ENCODE measurements around the gene LIX1L. TPM values are rescaled to one million over a fixed set of nuclear protein-coding genes. Genes with fewer than 3 reads are reported as not detected.

The LIX1L gene
- total and polyA plus RNA-seq, 2 of the 13 experiments (the other 11 are each of a cell fraction or from before 2014, with no cell fraction given): 8.1 to 24.9 TPM

- TF ChIP-seq TEAD2 (CRISPR knock-in tag; IDR thresholded peaks at IDR 0.05) (no peak), SCMH1 (CRISPR knock-in tag; IDR thresholded peaks at IDR 0.05; ENCODE audit: borderline replicate concordance) (no peak), ZFP36L1 (CRISPR knock-in tag; IDR thresholded peaks at IDR 0.05) (peak; percentile 67; the same call in 1 of the 2 replicates), KAT8 (CRISPR knock-in tag; IDR thresholded peaks at IDR 0.05) (peak; percentile 98), ZNF263 (CRISPR knock-in tag; IDR thresholded peaks at IDR 0.05) (no peak), ZNF549 (CRISPR knock-in tag; IDR thresholded peaks at IDR 0.05) (no peak), ZBTB4 (CRISPR knock-in tag; IDR thresholded peaks at IDR 0.05; ENCODE audit: borderline replicate concordance) (no peak), SRF (IDR thresholded peaks at IDR 0.05; ENCODE audit: low read depth, low read length) (0 out of 2 replicates have a peak, but pooled peaks have one; percentile 26), ZNF17 (CRISPR knock-in tag; IDR thresholded peaks at IDR 0.05) (no peak), ZNF354B (CRISPR knock-in tag; IDR thresholded peaks at IDR 0.05) (no peak), MTA1 (CRISPR knock-in tag; IDR thresholded peaks at IDR 0.05; ENCODE audit: borderline replicate concordance) (no peak), ZNF800 (CRISPR knock-in tag; IDR thresholded peaks at IDR 0.05) (no peak), ZNF644 (CRISPR knock-in tag; IDR thresholded peaks at IDR 0.05; ENCODE audit: low read depth) (no peak), ZBTB7B (CRISPR knock-in tag; IDR thresholded peaks at IDR 0.05) (no peak), ZBTB39 (CRISPR knock-in tag; IDR thresholded peaks at IDR 0.05) (no peak), ZNF574 (CRISPR knock-in tag; IDR thresholded peaks at IDR 0.05) (peak; percentile 84), SMYD3 (CRISPR knock-in tag; IDR thresholded peaks at IDR 0.05) (peak; percentile 30; the same call in 1 of the 2 replicates), ZNF83 (CRISPR knock-in tag; IDR thresholded peaks at IDR 0.05; ENCODE audit: borderline replicate concordance) (no peak)
Observed at GRCh38 chr1:145927063-145927886, 30.5 kb downstream of the LIX1L start, which contains the start of gene RBM8A (continued).

Measured in HepG2 (cell line).